ENCODE data around the gene MST1. TPM values are rescaled to one million over a fixed set of nuclear protein-coding genes. Genes with fewer than 3 reads are reported as not detected.
A peak's percentile ranks its signal among the peaks of the same experiment; 100 is the strongest.

Gene MST1
- total and polyA plus RNA-seq, 2 experiments from 2014 or later, result 31.3 to 48.7 TPM

DNA sequence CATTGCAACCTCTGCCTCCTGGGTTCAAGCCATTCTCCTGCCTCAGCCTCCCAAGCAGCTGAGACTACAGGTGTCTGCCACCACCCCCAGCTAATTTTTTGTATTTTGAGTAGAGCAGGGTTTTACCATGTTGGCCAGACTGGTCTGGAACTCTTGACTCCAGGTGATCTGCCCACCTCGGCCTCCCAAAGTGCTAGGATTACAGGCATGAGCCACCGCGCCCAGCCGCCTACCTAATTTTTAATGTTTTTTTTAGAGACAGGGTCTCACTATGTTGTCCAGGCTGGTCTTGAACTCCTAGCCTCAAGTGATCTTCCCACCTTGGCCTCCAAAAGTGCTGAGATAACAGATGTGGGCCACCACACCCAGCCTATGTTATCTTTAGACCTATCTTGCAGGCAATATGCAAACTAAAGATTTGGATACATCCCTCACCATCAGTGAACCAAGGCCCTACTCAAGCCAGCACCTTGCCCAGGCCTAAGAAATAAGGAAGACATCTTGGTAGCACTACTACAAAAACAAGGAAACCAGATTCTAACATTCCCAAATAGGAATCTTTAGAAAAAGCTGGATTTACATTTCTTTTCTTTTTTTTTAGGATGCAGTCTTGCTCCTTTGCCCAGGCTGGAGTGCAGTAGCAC lies 40.8 kb upstream of the MST1 start:
- DNase-seq (ENCODE audit: low read depth in 1 of 2, low spot score in 1 of 2), result no peak
- TF ChIP-seq, protein P1, sequence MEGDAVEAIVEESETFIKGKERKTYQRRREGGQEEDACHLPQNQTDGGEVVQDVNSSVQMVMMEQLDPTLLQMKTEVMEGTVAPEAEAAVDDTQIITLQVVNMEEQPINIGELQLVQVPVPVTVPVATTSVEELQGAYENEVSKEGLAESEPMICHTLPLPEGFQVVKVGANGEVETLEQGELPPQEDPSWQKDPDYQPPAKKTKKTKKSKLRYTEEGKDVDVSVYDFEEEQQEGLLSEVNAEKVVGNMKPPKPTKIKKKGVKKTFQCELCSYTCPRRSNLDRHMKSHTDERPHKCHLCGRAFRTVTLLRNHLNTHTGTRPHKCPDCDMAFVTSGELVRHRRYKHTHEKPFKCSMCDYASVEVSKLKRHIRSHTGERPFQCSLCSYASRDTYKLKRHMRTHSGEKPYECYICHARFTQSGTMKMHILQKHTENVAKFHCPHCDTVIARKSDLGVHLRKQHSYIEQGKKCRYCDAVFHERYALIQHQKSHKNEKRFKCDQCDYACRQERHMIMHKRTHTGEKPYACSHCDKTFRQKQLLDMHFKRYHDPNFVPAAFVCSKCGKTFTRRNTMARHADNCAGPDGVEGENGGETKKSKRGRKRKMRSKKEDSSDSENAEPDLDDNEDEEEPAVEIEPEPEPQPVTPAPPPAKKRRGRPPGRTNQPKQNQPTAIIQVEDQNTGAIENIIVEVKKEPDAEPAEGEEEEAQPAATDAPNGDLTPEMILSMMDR (IDR thresholded peaks at IDR 0.05; ENCODE audit: low read depth, low read length), result no peak
- no peak overlapping the region for H3K27ac ChIP-seq
- no peaks in the 10 kb centered on the region for H3K27me3 ChIP-seq
- H3K4me1 ChIP-seq (ENCODE audit: low read depth), result no peaks in the 10 kb centered on the region
- H3K36me3 ChIP-seq, result peaks cover 26% of the 10 kb centered on the region
- no peak overlapping the region for H3K4me3 ChIP-seq
- H3K9me3 ChIP-seq (ENCODE audit: low read depth), result no peaks in the 10 kb centered on the region

DNA sequence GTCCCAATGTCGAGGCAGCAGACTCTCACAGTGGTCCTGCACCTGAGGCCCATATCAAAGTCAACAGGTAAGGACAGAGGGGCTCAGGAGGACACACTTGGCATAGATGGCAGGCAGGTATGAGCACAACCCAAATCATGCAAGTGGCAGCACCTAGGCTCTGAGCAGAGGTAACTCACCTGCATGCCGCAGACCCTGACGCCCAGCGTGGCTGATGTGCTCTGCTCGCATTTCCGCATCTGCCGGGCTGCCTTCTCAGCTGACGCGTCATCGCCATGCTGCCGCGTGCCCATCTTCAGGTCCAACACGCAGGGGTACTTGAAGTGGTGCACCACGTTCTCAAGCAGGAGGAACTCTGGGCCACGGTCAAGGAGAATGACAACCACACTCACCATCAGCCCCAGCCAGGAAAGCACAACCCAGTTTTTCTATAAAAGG lies 38.7 kb upstream of the MST1 start:
- Histone ChIP-seq H3K27ac (no peak overlapping the region), H3K4me3 (no peak overlapping the region), H3K9me3 (ENCODE audit: low read depth) (no peaks in the 10 kb centered on the region), H3K36me3 (peaks cover 26% of the 10 kb centered on the region), H3K27me3 (no peaks in the 10 kb centered on the region), H3K4me1 (ENCODE audit: low read depth) (no peaks in the 10 kb centered on the region)
- TF ChIP-seq, protein P1 (IDR thresholded peaks at IDR 0.05; ENCODE audit: low read depth, low read length), result no peak
- DNase-seq (ENCODE audit: low read depth in 1 of 2, low spot score in 1 of 2), result no peak

DNA sequence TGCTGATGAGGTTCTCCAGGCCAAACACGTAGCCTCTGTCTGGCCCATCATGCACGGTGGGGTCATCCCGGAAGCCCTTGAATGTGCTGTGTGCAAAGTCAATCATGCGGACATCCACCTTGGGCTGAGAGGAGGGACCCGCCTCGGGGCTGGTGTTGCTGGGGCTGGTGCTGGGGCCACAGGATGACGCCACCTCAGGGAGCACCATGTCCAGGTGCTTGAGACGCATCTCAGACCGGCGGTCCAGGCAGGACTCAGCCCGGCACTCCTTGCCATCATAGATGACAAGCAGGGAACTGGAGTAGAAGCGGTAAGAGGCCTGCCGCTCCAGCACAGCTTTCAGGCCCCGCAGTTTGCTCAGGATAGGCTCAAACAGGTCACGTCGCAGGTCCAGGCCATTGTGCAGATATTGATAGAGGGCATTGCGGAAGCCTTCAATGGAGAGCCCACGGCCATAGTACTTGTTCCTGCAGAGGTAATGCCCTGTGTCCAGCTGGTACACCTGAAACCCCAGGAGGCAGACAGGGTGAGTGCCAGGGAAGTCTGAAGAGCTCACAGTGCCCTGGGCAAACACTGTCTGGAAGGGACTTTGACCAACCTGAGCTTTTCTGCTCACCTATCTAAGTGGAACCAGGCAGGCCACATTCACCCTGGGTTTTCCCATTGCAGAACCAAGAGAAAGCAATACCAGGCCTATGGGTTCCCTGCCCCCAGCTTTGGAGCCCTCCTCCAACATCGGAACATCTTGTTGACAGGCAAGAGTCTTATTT lies 38.1 kb upstream of the MST1 start:
- TF ChIP-seq, protein P1 (IDR thresholded peaks at IDR 0.05; ENCODE audit: low read depth, low read length), result no peak
- no peak overlapping the region for H3K4me3 ChIP-seq
- no peaks in the 10 kb centered on the region for H3K4me1 ChIP-seq (ENCODE audit: low read depth)
- no peak for DNase-seq (ENCODE audit: low read depth in 1 of 2, low spot score in 1 of 2)
- H3K27me3 ChIP-seq, result no peaks in the 10 kb centered on the region
- H3K36me3 ChIP-seq, result peaks cover 23% of the 10 kb centered on the region
- no peak overlapping the region for H3K27ac ChIP-seq
- no peaks in the 10 kb centered on the region for H3K9me3 ChIP-seq (ENCODE audit: low read depth)

DNA sequence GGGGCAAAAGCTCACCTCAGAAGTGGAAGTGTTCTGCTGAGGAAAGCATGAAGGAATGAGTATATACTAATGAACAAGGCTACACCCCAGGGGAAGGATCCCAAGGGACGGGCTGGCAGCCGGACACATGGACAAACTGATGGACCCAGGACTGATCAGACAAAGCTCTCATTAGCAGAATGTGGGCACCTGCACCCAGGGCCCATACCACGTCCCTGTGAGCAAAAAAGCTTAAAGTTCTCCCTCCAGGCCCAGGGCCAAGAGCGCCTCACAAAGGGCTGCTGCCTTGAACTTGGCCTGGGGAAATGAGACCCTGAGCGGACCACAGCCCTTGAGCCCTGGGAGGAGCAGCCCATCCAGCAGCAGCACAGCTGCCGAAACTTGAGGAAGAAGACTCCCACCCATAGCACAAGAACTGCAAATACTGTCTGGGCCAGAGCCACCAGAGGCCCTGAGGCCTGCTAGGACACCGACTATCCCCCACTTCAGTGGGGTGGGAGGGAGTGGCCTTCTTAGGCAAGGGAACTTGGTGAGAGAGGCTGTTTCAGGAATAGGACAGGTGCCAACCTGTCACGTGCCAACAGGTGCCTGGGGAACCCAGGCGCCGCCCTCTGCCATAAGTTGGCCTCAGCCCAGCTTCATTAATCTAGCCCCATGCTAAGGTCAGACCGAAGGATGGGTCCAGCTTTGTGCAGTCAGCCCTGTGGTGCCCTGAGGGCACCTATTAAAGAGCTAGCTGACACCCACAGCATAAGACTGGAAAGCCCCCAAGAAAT lies 36.8 kb upstream of the MST1 start:
- H3K36me3 ChIP-seq, result peaks cover 18% of the 10 kb centered on the region

DNA sequence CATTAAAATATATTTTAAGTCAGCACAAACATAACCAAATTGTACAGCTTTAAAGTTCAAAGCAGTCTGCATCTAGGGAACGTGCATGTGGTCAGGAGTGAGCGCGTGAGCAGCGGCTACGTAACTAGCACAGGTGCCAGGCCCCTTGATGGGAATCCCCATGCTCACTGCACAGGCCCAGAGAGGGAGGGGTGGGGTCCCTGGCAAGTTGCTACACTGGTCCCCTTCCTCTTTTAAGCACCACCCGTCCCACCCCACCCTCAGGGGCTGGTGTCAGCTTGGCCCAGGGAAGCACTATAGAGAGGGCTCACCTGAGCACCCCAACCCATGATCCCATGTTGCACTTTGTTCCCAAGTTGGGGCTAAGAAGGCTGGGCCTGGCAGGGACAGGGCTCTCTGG lies 35.3 kb upstream of the MST1 start:
- peaks cover 16% of the 10 kb centered on the region for H3K36me3 ChIP-seq
- H3K4me3 ChIP-seq, result peak overlapping the region; percentile 59
- H3K27me3 ChIP-seq, result no peaks in the 10 kb centered on the region
- no peak for DNase-seq (ENCODE audit: low read depth in 1 of 2, low spot score in 1 of 2)
- peak overlapping the region; percentile 79 for H3K27ac ChIP-seq
- TF ChIP-seq, protein P1 (IDR thresholded peaks at IDR 0.05; ENCODE audit: low read depth, low read length), result no peak
- H3K9me3 ChIP-seq (ENCODE audit: low read depth), result no peaks in the 10 kb centered on the region
- H3K4me1 ChIP-seq (ENCODE audit: low read depth), result no peaks in the 10 kb centered on the region

More for the DNA sequence above, 36.8 kb upstream of the MST1 start:
- Histone ChIP-seq H3K9me3 (ENCODE audit: low read depth) (no peaks in the 10 kb centered on the region), H3K4me1 (ENCODE audit: low read depth) (no peaks in the 10 kb centered on the region), H3K27me3 (no peaks in the 10 kb centered on the region), H3K4me3 (no peak overlapping the region), H3K27ac (no peak overlapping the region)
- DNase-seq (ENCODE audit: low read depth in 1 of 2, low spot score in 1 of 2), result no peak
- TF ChIP-seq, protein P1 (IDR thresholded peaks at IDR 0.05; ENCODE audit: low read depth, low read length), result no peak
